SK-N-SH (cell line): Measurements from ENCODE around the gene KLF15. TPM values are rescaled to one million over a fixed set of nuclear protein-coding genes. Genes with fewer than 3 reads are reported as not detected.

ENCODE experiments used
- CTCF ChIA-PET: fragments of 300-600, 350-600 bp; formaldehyde crosslinking; extraction: SDS; loops from one replicate; lab custom pipeline; 2021; lab: Yijun Ruan, JAX
- POLR2A ChIA-PET: fragments of 350-600 bp; sonication (Branson Sonifier 250); formaldehyde crosslinking; extraction: SDS; loops from one replicate; lab custom pipeline; 2020; ENCODE audit warnings: antibody characterized with exemption, inconsistent platforms; lab: Yijun Ruan, JAX
- DNase-seq: peaks from one replicate; pipeline ENCODE4 v3.0.0; 2012
- H2AFZ ChIP-seq: fragments of 200-600 bp; sonication (generic); 2 replicates; pipeline ENCODE4 v1.8.1; 2016; ENCODE audit warnings: antibody characterized with exemption, mild to moderate bottlenecking, low read depth
- H3F3A ChIP-seq: fragments of 200-600 bp; sonication (generic); replicated peaks from 2 replicates; pipeline ENCODE3; 2016; ENCODE audit warnings: antibody characterized with exemption, mild to moderate bottlenecking; ENCODE audit not compliant: insufficient read depth
- H3K27ac ChIP-seq, 2 experiments: fragments of 200-500 bp in 1 of 2; fragments of 200-600 bp in 1 of 2; sonication (Bioruptor generic) in 1 of 2; sonication (generic), shearing (Covaris generic) in 1 of 2; 2 replicates each; pipeline versions ENCODE4 v1.5.1 to v1.6.1; 2014 to 2016; ENCODE audit warnings: low read depth in 2 of 2, inconsistent platforms in 1 of 2, low read length in 1 of 2, mild to moderate bottlenecking in 1 of 2, mixed read lengths in 1 of 2
- H3K27me3 ChIP-seq: fragments of 200-600 bp; sonication (generic), shearing (Covaris generic); 2 replicates; pipeline ENCODE4 v1.6.1; 2016; ENCODE audit warnings: mixed run types; ENCODE audit not compliant: insufficient read depth
- H3K36me3 ChIP-seq, 2 experiments: fragments of 200-500 bp in 1 of 2; fragments of 200-600 bp in 1 of 2; sonication (Bioruptor generic) in 1 of 2; sonication (generic) in 1 of 2; replicated peaks in 1 of 2; 2 replicates each; pipeline versions ENCODE3 to v1.5.1; 2014 to 2016; ENCODE audit warnings: low read length in 1 of 2, mild to moderate bottlenecking in 1 of 2; ENCODE audit not compliant: insufficient read depth in 2 of 2, control insufficient read depth in 1 of 2
- H3K4me1 ChIP-seq, 2 experiments: fragments of 200-500 bp in 1 of 2; fragments of 200-600 bp in 1 of 2; sonication (Bioruptor generic) in 1 of 2; sonication (generic), shearing (Covaris generic) in 1 of 2; 2 replicates each; pipeline versions ENCODE4 v1.5.1 to v1.6.1; 2014 to 2016; ENCODE audit warnings: low read depth in 1 of 2, low read length in 1 of 2, mixed run types in 1 of 2; ENCODE audit not compliant: insufficient read depth in 2 of 2, control insufficient read depth in 1 of 2
- H3K4me2 ChIP-seq: fragments of 200-600 bp; sonication (generic), shearing (Covaris generic); 2 replicates; pipeline ENCODE4 v1.6.1; 2017; ENCODE audit warnings: mixed run types
- H3K4me3 ChIP-seq, 2 experiments: fragments of 200-500 bp in 1 of 2; fragments of 200-600 bp in 1 of 2; sonication (Bioruptor generic) in 1 of 2; sonication (generic), shearing (Covaris generic) in 1 of 2; 2 replicates each; pipeline versions ENCODE4 v1.5.1 to v1.8.1; 2014 to 2016; ENCODE audit warnings: low read depth in 2 of 2, inconsistent platforms in 1 of 2, low read length in 1 of 2, mild to moderate bottlenecking in 1 of 2, mixed read lengths in 1 of 2, moderate library complexity in 1 of 2
- H3K79me2 ChIP-seq: fragments of 200-600 bp; sonication (generic); 2 replicates; pipeline ENCODE4 v1.8.1; 2017; ENCODE audit warnings: mild to moderate bottlenecking; ENCODE audit not compliant: insufficient read depth
- H3K9ac ChIP-seq: fragments of 200-600 bp; sonication (generic); 2 replicates; pipeline ENCODE4 v1.6.1; 2017; ENCODE audit warnings: mixed run types
- H3K9me2 ChIP-seq: fragments of 200-600 bp; sonication (generic); 2 replicates; pipeline ENCODE4 v1.6.1; 2017; ENCODE audit warnings: mixed run types
- H3K9me3 ChIP-seq: fragments of 200-600 bp; sonication (generic); 2 replicates; pipeline ENCODE4 v1.6.1; 2017; ENCODE audit warnings: mixed run types, mild to moderate bottlenecking, moderate library complexity
- H4K20me1 ChIP-seq: fragments of 200-600 bp; sonication (generic); 2 replicates; pipeline ENCODE4 v1.6.1; 2017; ENCODE audit warnings: mild to moderate bottlenecking, mixed run types; ENCODE audit not compliant: insufficient read depth
- CHD2 ChIP-seq: fragments of 150-350 bp; IDR thresholded peaks from 2 replicates; pipeline ENCODE4 v1.6.1; 2018; ENCODE audit warnings: low read length; ENCODE audit not compliant: partially characterized antibody
- CTCF ChIP-seq: fragments of 200-600 bp; sonication (generic); IDR thresholded peaks from 2 replicates; pipeline ENCODE4 v1.6.1; 2017; ENCODE audit warnings: antibody characterized with exemption, mild to moderate bottlenecking, moderate library complexity
- EP300 ChIP-seq, 2 experiments: IDR thresholded peaks; 2 replicates each; pipeline versions ENCODE4 v1.4.0 to v1.6.1; 2012; ENCODE audit warnings: borderline replicate concordance in 1 of 2, low read depth in 1 of 2, low read length in 1 of 2
- EZH2phosphoT487 ChIP-seq: fragments of 200-600 bp; sonication (generic); IDR thresholded peaks from 2 replicates; pipeline ENCODE4 v1.6.1; 2017; ENCODE audit warnings: low read depth, mixed run types, mild to moderate bottlenecking, antibody characterized with exemption, moderate library complexity, borderline replicate concordance
- FOSL2 ChIP-seq: IDR thresholded peaks from 2 replicates; pipeline ENCODE4 v1.4.0; 2012; ENCODE audit warnings: low read depth, mild to moderate bottlenecking, moderate library complexity, borderline replicate concordance
- FOXJ3 ChIP-seq: sonication (generic); formaldehyde crosslinking; IDR thresholded peaks from 2 replicates; pipeline ENCODE4 v1.5.1; 2020; ENCODE audit warnings: mild to moderate bottlenecking, missing genetic modification reagents
- GABPA ChIP-seq: IDR thresholded peaks from 2 replicates; pipeline ENCODE4 v1.4.0; 2012; ENCODE audit warnings: low read depth, mild to moderate bottlenecking
- GATA2 ChIP-seq: sonication (generic); formaldehyde crosslinking; IDR thresholded peaks from 2 replicates; pipeline ENCODE4 v1.5.0; 2020; ENCODE audit warnings: mild to moderate bottlenecking, missing genetic modification reagents
- JUND ChIP-seq: IDR thresholded peaks from 2 replicates; pipeline ENCODE4 v1.4.0; 2012
- MEF2A ChIP-seq: IDR thresholded peaks from 2 replicates; pipeline ENCODE4 v1.4.0; 2012; ENCODE audit warnings: low read depth, borderline replicate concordance
- NFIC ChIP-seq: IDR thresholded peaks from 2 replicates; pipeline ENCODE4 v1.4.0; 2012; ENCODE audit warnings: borderline replicate concordance
- POLR2AphosphoS5 ChIP-seq: IDR thresholded peaks from 2 replicates; pipeline ENCODE4 v1.6.1; 2012; ENCODE audit warnings: low read depth, low read length
- YY1 ChIP-seq: IDR thresholded peaks from 2 replicates; pipeline ENCODE4 v1.4.0; 2012; ENCODE audit warnings: low read depth, mild to moderate bottlenecking
- WGBS: methylation state at CpG from one replicate; pipeline ENCODE4 v1.1.6; 2017; ENCODE audit warnings: low lambda C conversion rate; 5-methylcytosine and 5-hydroxymethylcytosine counted together
- polyA plus RNA-seq, 3 experiments: library from polyadenylated mRNA; depleted of rRNA; stranded (reverse); fragments of >200 nt; gene quantifications; 2 replicates each; pipeline ENCODE4 v1.2.3, GENCODE V29; 2012
- TF ChIP-seq, protein P1 (sequence below): IDR thresholded peaks from 2 replicates; pipeline ENCODE4; 2012
- TF ChIP-seq, protein P2 (sequence below): fragments of 150-350 bp; IDR thresholded peaks from 2 replicates; pipeline ENCODE4 v1.6.1; 2016; ENCODE audit warnings: mild to moderate bottlenecking, low read depth, low read length

The KLF15 gene
- polyA plus RNA-seq, 1 of the 3 experiments (the other 2 are of a cell fraction): 0.28 TPM

GRCh38 chr3:126300001-126300760 lies 57.0 kb downstream of the KLF15 start:
- Histone ChIP-seq H3K9ac (no peak overlapping the region), H3K9me3 (peaks cover 21% of the 10 kb centered on the region; the same call in 1 of the 2 replicates), H2AFZ (no peak overlapping the region), H3K4me3 (no peak overlapping the region), H3K4me1 (no peaks in the 10 kb centered on the region), H3K36me3 (no peaks in the 10 kb centered on the region), H3F3A (no peaks in the 10 kb centered on the region), H3K9me2 (no peaks in the 10 kb centered on the region), H3K27me3 (no peaks in the 10 kb centered on the region), H4K20me1 (no peaks in the 10 kb centered on the region), H3K4me2 (no peak overlapping the region), H3K27ac (no peak overlapping the region), H3K79me2 (no peaks in the 10 kb centered on the region)
- ChIA-PET POLR2A (no interaction called here), CTCF (no interaction called here)
- no peak for TF ChIP-seq FOXJ3 (CRISPR knock-in tag)
- TF ChIP-seq, protein P1, sequence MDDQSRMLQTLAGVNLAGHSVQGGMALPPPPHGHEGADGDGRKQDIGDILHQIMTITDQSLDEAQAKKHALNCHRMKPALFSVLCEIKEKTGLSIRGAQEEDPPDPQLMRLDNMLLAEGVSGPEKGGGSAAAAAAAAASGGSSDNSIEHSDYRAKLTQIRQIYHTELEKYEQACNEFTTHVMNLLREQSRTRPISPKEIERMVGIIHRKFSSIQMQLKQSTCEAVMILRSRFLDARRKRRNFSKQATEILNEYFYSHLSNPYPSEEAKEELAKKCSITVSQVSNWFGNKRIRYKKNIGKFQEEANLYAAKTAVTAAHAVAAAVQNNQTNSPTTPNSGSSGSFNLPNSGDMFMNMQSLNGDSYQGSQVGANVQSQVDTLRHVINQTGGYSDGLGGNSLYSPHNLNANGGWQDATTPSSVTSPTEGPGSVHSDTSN: no peak
- TF ChIP-seq, protein P2, sequence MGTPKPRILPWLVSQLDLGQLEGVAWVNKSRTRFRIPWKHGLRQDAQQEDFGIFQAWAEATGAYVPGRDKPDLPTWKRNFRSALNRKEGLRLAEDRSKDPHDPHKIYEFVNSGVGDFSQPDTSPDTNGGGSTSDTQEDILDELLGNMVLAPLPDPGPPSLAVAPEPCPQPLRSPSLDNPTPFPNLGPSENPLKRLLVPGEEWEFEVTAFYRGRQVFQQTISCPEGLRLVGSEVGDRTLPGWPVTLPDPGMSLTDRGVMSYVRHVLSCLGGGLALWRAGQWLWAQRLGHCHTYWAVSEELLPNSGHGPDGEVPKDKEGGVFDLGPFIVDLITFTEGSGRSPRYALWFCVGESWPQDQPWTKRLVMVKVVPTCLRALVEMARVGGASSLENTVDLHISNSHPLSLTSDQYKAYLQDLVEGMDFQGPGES: no peak
- no peak for TF ChIP-seq EZH2phosphoT487
- no peak for TF ChIP-seq CTCF
- TF ChIP-seq EP300 (IDR thresholded peaks at IDR 0.05; ENCODE audit: borderline replicate concordance in 1 of 2, low read depth in 1 of 2, low read length in 1 of 2): no peak
- TF ChIP-seq MEF2A: no peak
- TF ChIP-seq POLR2AphosphoS5: no peak
- TF ChIP-seq FOSL2: no peak
- TF ChIP-seq GATA2 (CRISPR knock-in tag): no peak
- 36% methylated on average over 10 of the region's 22 CpGs for WGBS
- no peak for DNase-seq

DNA sequence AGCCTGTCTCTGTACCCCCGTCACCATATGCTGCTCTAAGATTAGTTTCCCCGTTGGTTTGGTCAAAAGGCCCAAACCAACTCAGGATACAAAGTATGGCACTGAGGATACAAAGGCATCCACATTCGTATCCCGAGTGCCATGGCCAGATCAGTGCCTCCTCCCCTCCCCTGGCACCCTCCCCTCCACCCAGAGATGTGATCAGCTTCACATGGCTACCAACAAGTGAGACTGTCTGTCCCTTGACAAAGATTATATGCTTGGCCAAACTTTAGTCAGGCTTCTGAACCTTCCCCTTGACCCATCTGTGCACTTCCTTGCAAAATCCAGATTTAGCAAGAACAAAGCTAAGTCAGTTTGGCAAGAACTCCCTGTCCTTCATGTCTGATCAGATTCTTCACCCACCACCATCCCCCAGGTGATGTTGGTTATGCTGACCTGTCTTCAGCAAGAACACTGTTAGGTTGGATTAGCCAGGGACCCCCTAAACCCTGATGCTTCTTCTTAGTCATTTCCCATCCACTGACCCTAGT lies 61.7 kb downstream of the KLF15 start:
- H3K9me2 ChIP-seq: no peaks in the 10 kb centered on the region
- 47% methylated on average over 4 of the region's 4 CpGs for WGBS
- H3F3A ChIP-seq: no peaks in the 10 kb centered on the region
- H3K4me1 ChIP-seq: peaks cover 0 to 6% of the 10 kb centered on the region in 2 experiments; a peak in 1 of 4 replicates
- 0 out of 2 replicates have a peak, but pooled peaks cover 5% of the 10 kb centered on the region for H3K27me3 ChIP-seq
- ChIA-PET POLR2A (no interaction called here), CTCF (no interaction called here)
- H4K20me1 ChIP-seq: no peaks in the 10 kb centered on the region
- no peak overlapping the region for H3K4me2 ChIP-seq
- no peak overlapping the region for H3K9ac ChIP-seq
- H3K36me3 ChIP-seq: no peaks in the 10 kb centered on the region
- H2AFZ ChIP-seq: no peak overlapping the region
- H3K4me3 ChIP-seq: no peak overlapping the region
- no peak overlapping the region for H3K27ac ChIP-seq
- TF ChIP-seq CHD2 (no peak), FOXJ3 (CRISPR knock-in tag) (no peak), JUND (no peak), YY1 (no peak), NFIC (no peak), GABPA (no peak)
- TF ChIP-seq, all 33 proteins: peak for 0
- 0 out of 2 replicates have a peak, but pooled peaks cover 4% of the 10 kb centered on the region for H3K9me3 ChIP-seq
- no peak for DNase-seq
- H3K79me2 ChIP-seq: no peaks in the 10 kb centered on the region
